GM12801 (cell line): ENCODE data around the gene CLDN7.

Source experiments
- CTCF ChIP-seq: IDR thresholded peaks from one replicate; pipeline ENCODE4 v1.5.1; 2011; ENCODE audit warnings: control low read depth; ENCODE audit not compliant: insufficient read length; ENCODE audit errors: extremely low read depth

Gene CLDN7

GRCh38 chr17:7228920-7229319 lies 33.4 kb downstream of the CLDN7 start:
- no peak for TF ChIP-seq CTCF

- TF ChIP-seq CTCF: no peak
These were observed 35.3 kb downstream of the CLDN7 start for GRCh38 chr17:7226721-7227710.

- TF ChIP-seq CTCF: no peak
These were observed 36.5 kb downstream of the CLDN7 start for GRCh38 chr17:7225711-7226331.

- no peak for TF ChIP-seq CTCF
These were observed 37.6 kb downstream of the CLDN7 start for GRCh38 chr17:7224661-7225111.

GRCh38 chr17:7224110-7224509 lies 38.2 kb downstream of the CLDN7 start:
- no peak for TF ChIP-seq CTCF

- no peak for TF ChIP-seq CTCF
These were observed 38.9 kb downstream of the CLDN7 start for GRCh38 chr17:7223375-7223774.

- no peak for TF ChIP-seq CTCF
These were observed 39.3 kb downstream of the CLDN7 start for GRCh38 chr17:7222972-7223292.
